ENCODE data around the gene TMED8. TPM values are rescaled to one million over a fixed set of nuclear protein-coding genes. Genes with fewer than 3 reads are reported as not detected.

Gene TMED8
- total RNA-seq, 1 donor = 13.0 TPM

DNA sequence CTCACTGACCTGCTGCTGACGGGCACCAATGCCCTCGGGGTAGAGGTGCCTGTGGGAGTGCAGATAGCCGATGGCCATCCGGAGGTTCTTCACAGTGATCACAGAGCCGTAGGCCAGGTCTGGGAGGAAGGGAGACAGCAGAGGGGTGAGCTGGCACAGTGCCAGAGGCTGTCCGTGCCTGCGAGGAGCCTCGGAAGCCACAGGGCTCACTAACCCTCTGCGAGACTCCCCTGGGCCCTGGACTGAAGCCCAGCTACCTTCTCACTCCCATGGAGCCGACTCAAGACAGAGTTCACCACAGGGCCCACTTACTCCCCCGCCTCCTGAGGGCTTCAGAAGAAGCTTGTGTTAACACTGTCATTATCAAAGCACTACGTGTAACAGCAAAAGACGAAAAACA, 80.7 kb downstream of the TMED8 start:
- Histone ChIP-seq H3K79me2 (ENCODE audit: insufficient read depth, low read length) (no peaks in the 10 kb centered on the region), H4K20me1 (ENCODE audit: insufficient read depth, low read length) (no peaks in the 10 kb centered on the region), H3K9me3 (ENCODE audit: low read depth, low read length) (no peaks in the 10 kb centered on the region), H3K4me1 (ENCODE audit: insufficient read depth, low read length) (no peaks in the 10 kb centered on the region), H3K27ac (ENCODE audit: low read depth, low read length) (no peak overlapping the region), H3K36me3 (ENCODE audit: insufficient read depth, low read length) (peaks cover 14% of the 10 kb centered on the region), H3K4me3 (ENCODE audit: insufficient read depth, low read length) (no peak overlapping the region), H3K27me3 (ENCODE audit: insufficient read depth, low read length) (no peaks in the 10 kb centered on the region), H3K4me2 (ENCODE audit: insufficient read depth, low read length) (no peak overlapping the region), H2AFZ (ENCODE audit: low read length) (no peak overlapping the region)
- TF ChIP-seq, protein P1, sequence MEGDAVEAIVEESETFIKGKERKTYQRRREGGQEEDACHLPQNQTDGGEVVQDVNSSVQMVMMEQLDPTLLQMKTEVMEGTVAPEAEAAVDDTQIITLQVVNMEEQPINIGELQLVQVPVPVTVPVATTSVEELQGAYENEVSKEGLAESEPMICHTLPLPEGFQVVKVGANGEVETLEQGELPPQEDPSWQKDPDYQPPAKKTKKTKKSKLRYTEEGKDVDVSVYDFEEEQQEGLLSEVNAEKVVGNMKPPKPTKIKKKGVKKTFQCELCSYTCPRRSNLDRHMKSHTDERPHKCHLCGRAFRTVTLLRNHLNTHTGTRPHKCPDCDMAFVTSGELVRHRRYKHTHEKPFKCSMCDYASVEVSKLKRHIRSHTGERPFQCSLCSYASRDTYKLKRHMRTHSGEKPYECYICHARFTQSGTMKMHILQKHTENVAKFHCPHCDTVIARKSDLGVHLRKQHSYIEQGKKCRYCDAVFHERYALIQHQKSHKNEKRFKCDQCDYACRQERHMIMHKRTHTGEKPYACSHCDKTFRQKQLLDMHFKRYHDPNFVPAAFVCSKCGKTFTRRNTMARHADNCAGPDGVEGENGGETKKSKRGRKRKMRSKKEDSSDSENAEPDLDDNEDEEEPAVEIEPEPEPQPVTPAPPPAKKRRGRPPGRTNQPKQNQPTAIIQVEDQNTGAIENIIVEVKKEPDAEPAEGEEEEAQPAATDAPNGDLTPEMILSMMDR (IDR thresholded peaks at IDR 0.05; ENCODE audit: extremely low read depth, low read depth, low read length) = no peak
- no peak for DNase-seq (ENCODE audit: insufficient read length, low spot score, missing footprints)

DNA sequence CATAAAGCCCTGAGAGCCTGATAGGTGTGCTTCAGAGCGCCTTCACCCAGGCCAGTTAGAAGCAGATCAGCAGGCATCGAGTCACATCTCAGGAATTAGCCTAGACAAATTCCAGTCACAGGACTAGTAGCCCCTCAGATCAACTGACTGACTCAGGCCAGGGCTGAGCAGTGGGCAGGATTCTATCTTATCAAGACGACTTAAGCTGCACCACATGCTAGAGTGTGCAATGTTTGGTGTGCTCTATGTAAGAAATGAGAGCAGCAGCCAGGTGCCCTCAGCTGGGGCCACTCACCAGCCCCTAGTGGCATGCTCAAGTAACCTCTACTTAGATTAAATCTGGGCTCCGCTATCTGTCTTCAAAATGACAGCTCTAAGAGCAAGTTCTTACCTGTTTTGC, 86.2 kb downstream of the TMED8 start:
- Histone ChIP-seq H3K4me2 (ENCODE audit: insufficient read depth, low read length) (no peak overlapping the region), H3K4me3 (ENCODE audit: insufficient read depth, low read length) (no peak overlapping the region), H3K79me2 (ENCODE audit: insufficient read depth, low read length) (no peaks in the 10 kb centered on the region), H3K36me3 (ENCODE audit: insufficient read depth, low read length) (peaks cover 14% of the 10 kb centered on the region), H3K27me3 (ENCODE audit: insufficient read depth, low read length) (no peaks in the 10 kb centered on the region), H3K27ac (ENCODE audit: low read depth, low read length) (no peak overlapping the region), H3K4me1 (ENCODE audit: insufficient read depth, low read length) (no peaks in the 10 kb centered on the region), H2AFZ (ENCODE audit: low read length) (no peak overlapping the region), H4K20me1 (ENCODE audit: insufficient read depth, low read length) (no peaks in the 10 kb centered on the region), H3K9me3 (ENCODE audit: low read depth, low read length) (no peaks in the 10 kb centered on the region)
- no peak for DNase-seq (ENCODE audit: insufficient read length, low spot score, missing footprints)
- TF ChIP-seq, protein P1 (IDR thresholded peaks at IDR 0.05; ENCODE audit: extremely low read depth, low read depth, low read length) = no peak

DNA sequence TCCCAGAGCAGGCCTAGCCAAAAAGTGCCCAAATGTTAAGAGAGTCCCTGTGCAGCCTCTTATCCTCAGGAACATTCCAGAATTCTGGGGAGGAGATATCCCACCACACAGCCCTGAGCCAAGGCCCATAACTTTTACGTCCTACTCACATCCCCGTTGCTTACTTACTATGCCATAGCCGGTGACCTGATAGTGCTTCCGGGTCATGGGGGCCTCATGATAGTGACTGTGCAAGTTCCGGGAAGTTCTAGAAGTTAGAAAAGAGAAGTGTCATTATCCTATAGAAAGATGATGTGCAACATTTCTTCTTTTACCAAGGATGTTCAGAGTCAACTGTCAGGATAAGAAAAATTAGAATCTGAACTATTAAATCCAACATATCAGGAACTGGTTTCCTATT, 90.3 kb downstream of the TMED8 start:
- DNase-seq (ENCODE audit: insufficient read length, low spot score, missing footprints) = no peak
- TF ChIP-seq, protein P1 (IDR thresholded peaks at IDR 0.05; ENCODE audit: extremely low read depth, low read depth, low read length) = no peak
- H3K4me3 ChIP-seq (ENCODE audit: insufficient read depth, low read length) = no peak overlapping the region
- no peaks in the 10 kb centered on the region for H3K9me3 ChIP-seq (ENCODE audit: low read depth, low read length)
- H3K4me1 ChIP-seq (ENCODE audit: insufficient read depth, low read length) = no peaks in the 10 kb centered on the region
- peaks cover 25% of the 10 kb centered on the region for H3K36me3 ChIP-seq (ENCODE audit: insufficient read depth, low read length)
- H2AFZ ChIP-seq (ENCODE audit: low read length) = no peak overlapping the region
- H3K27ac ChIP-seq (ENCODE audit: low read depth, low read length) = no peak overlapping the region
- H3K27me3 ChIP-seq (ENCODE audit: insufficient read depth, low read length) = no peaks in the 10 kb centered on the region
- no peaks in the 10 kb centered on the region for H3K79me2 ChIP-seq (ENCODE audit: insufficient read depth, low read length)
- H4K20me1 ChIP-seq (ENCODE audit: insufficient read depth, low read length) = no peaks in the 10 kb centered on the region
- H3K4me2 ChIP-seq (ENCODE audit: insufficient read depth, low read length) = no peak overlapping the region

Other genes starting within 250 kb of the TMED8 start
- gene ZDHHC22, start 235.3 kb downstream of the TMED8 start, total RNA-seq = not detected in 2 replicates
- 0.72 TPM in 1 of 2 replicates, not detected in the other for gene TMEM63C, start 195.3 kb downstream of the TMED8 start, total RNA-seq
- not detected in 2 replicates for gene NGB, start 105.9 kb downstream of the TMED8 start, total RNA-seq
- gene POMT2, start 56.2 kb downstream of the TMED8 start, total RNA-seq = 11.6 and 13.3 TPM in 2 replicates
- 34.8 and 38.0 TPM in 2 replicates for gene GSTZ1, start 56.1 kb downstream of the TMED8 start, total RNA-seq
- gene SAMD15, start 285 bp upstream of the TMED8 start, total RNA-seq = 4.0 and 6.2 TPM in 2 replicates
- 0.29 and 0.36 TPM in 2 replicates for gene NOXRED1, start 46.4 kb upstream of the TMED8 start, total RNA-seq
- 34.0 and 37.1 TPM in 2 replicates for gene VIPAS39, start 80.5 kb upstream of the TMED8 start, total RNA-seq
- gene AHSA1, start 81.0 kb upstream of the TMED8 start, total RNA-seq = 60.4 and 67.0 TPM in 2 replicates
- gene ISM2, start 121.7 kb upstream of the TMED8 start, total RNA-seq = not detected in 2 replicates
- gene SPTLC2, start 239.5 kb upstream of the TMED8 start, total RNA-seq = 59.0 and 60.4 TPM in 2 replicates